ENCODE measurements around the gene HSPB7. TPM values are rescaled to one million over a fixed set of nuclear protein-coding genes. Genes with fewer than 3 reads are reported as not detected.

HSPB7 gene
- total RNA-seq, 4 donors from 2014 or later, result 1.1 to 11.8 (median 3.7) TPM

- 59 to 61% methylated on average over 6 to 8 of the region's 17 CpGs for WGBS, 2 donors
- peaks cover 28 to 78% (median 39%) of the 10 kb centered on the region in 3 donors for H3K4me1 ChIP-seq
- DNase-seq, result no peak
These were observed 3.0 kb downstream of the HSPB7 start for GRCh38 chr1:16014509-16015482.

GRCh38 chr1:16013908-16014258 is 4.0 kb downstream of the HSPB7 start:
- Histone ChIP-seq H3K27me3 (no peaks in the 10 kb centered on the region), H3K4me1 (peaks cover 21 to 69% (median 30%) of the 10 kb centered on the region in 3 donors), H3K4me3 (no peak overlapping the region), H3K36me3 (no peaks in the 10 kb centered on the region), H3K27ac (peak overlapping the region; percentile 36 to 91 (median 84)), H3K9me3 (no peaks in the 10 kb centered on the region)
- 55% methylated on average over 2 of the region's 4 CpGs; no CpG with 5 or more reads in 1 of the 2 donors for WGBS, 2 donors
- intact Hi-C loops (cut with DNase I), result no loop called here
- no peak for DNase-seq
- TF ChIP-seq CTCF (IDR thresholded peaks at IDR 0.05), result no peak
- no peak for TF ChIP-seq POLR2A (IDR thresholded peaks at IDR 0.05)

More at GRCh38 chr1:16014509-16015482, 3.0 kb downstream of the HSPB7 start:
- no peak overlapping the region for H3K4me3 ChIP-seq
- H3K9me3 ChIP-seq, result no peaks in the 10 kb centered on the region
- no peaks in the 10 kb centered on the region for H3K27me3 ChIP-seq
- TF ChIP-seq CTCF (IDR thresholded peaks at IDR 0.05) (no peak), POLR2A (IDR thresholded peaks at IDR 0.05) (no peak)
- H3K27ac ChIP-seq, result peak overlapping the region; percentile 67 to 91 (median 84)
- no peaks in the 10 kb centered on the region for H3K36me3 ChIP-seq
- intact Hi-C loops (cut with DNase I), result no loop called here

DNA sequence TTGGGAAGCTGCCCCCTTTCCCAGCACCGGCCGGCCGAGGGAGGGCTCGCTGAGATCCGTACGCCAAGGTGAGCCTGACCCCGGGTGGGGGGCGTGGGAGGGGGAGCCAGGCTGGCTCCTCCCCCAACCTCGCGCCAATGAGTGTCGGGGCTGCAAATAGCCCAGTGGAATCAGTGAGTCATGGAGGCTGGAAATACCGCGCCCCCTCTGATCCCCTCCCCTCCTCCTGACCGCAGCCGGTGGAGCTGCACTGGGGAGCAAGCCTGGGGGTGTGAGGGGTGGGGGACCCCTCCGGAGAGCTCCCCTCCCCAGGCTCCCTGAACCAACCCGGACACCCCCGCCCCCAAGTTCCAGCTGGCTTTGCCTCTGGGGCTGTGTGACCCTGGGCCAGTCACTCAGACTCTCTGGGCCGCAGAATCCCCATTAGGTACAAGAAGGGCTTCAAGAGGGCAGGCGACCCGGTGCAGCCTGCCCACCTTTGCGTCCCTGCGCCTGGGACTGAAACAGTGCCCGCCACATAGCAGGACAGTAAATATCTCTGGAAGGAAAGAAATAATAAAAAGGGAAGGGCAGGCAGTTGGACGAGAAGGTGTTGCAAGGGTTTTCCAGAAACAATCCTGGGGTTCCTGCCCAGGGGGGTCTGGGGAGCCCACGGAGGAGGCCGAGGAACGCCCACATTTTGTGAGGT is 4.5 kb downstream of the HSPB7 start:
- H3K9me3 ChIP-seq, result no peaks in the 10 kb centered on the region
- H3K4me3 ChIP-seq, result peak overlapping the region; percentile 22 to 58 (median 42)
- no peak for TF ChIP-seq CTCF (IDR thresholded peaks at IDR 0.05)
- TF ChIP-seq POLR2A (IDR thresholded peaks at IDR 0.05), result no peak
- H3K27me3 ChIP-seq, result no peaks in the 10 kb centered on the region
- WGBS, 2 donors, result 13 to 19% methylated on average over 8 to 9 of the region's 28 CpGs
- DNase-seq, result no peak
- peaks cover 16 to 69% (median 30%) of the 10 kb centered on the region in 3 donors for H3K4me1 ChIP-seq
- intact Hi-C loops (cut with DNase I), result no loop called here
- peak overlapping the region; percentile 64 to 91 (median 84) for H3K27ac ChIP-seq
- H3K36me3 ChIP-seq, result no peaks in the 10 kb centered on the region

GRCh38 chr1:16012590-16013219 is 5.1 kb downstream of the HSPB7 start:
- H3K36me3 ChIP-seq, result no peaks in the 10 kb centered on the region
- 0 to 3% methylated on average over 4 to 7 of the region's 36 CpGs for WGBS, 2 donors
- intact Hi-C loops (cut with DNase I), result no loop called here
- H3K4me1 ChIP-seq, result peaks cover 16 to 69% (median 25%) of the 10 kb centered on the region in 3 donors
- H3K27me3 ChIP-seq, result no peaks in the 10 kb centered on the region
- TF ChIP-seq CTCF (IDR thresholded peaks at IDR 0.05), result no peak
- no peak for TF ChIP-seq POLR2A (IDR thresholded peaks at IDR 0.05)
- no peak for DNase-seq
- peak overlapping the region; percentile 64 to 91 (median 84) for H3K27ac ChIP-seq
- H3K9me3 ChIP-seq, result no peaks in the 10 kb centered on the region
- peak overlapping the region; percentile 22 to 58 (median 42) for H3K4me3 ChIP-seq

All from esophagus squamous epithelium (tissue), 5 donors.